ENCODE results near the gene SFXN1.

Gene SFXN1

GRCh38 chr5:175466700-175467318, 11.6 kb upstream of the SFXN1 start:
- no peak for DNase-seq

GRCh38 chr5:175467983-175468690, 10.2 kb upstream of the SFXN1 start:
- DNase-seq, result no peak

- DNase-seq, result no peak
Observed at GRCh38 chr5:175468892-175469291, 9.5 kb upstream of the SFXN1 start.

DNA sequence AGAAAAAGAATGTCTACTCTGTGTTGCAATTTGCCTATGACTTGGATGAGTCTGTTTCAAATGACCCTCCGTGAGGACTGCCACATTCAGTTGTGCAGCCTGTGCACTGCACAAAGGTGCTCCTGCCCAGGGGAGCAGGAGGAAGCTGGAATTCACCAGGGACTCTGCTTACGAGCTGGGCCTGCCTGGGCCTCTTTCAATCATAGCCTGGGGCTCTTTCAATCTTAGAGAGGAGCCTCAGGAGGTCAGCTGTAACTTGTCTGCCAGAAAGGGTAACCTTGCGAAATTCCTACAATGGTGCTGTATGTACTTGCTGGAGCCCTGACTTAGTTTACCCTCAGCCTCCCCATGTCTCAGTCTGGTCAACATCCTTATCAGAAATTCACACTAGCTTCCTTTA, 8.4 kb upstream of the SFXN1 start:
- no peak for DNase-seq

DNA sequence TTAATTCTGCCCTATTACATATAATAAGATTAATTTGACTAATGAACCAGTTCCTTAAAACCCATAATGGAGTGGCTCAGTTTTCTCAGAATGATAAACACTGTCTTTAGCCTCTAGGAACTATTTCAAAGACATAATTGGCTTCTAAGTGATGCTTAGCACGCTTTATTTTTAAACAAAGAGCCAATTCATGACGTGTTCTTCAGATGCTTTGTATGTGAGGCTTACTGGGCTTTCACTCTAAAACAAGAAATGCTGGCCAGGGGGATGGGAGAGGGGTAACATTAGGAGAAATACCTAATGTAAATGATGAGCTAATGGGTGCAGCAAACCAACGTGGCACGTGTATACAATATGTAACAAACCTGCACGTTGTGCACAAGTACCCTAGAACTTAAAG, 7.6 kb upstream of the SFXN1 start:
- no peak for DNase-seq

- DNase-seq, result no peak
Observed at GRCh38 chr5:175471196-175471595, 7.2 kb upstream of the SFXN1 start.

GRCh38 chr5:175471628-175472027, 6.7 kb upstream of the SFXN1 start:
- DNase-seq, result no peak

DNA sequence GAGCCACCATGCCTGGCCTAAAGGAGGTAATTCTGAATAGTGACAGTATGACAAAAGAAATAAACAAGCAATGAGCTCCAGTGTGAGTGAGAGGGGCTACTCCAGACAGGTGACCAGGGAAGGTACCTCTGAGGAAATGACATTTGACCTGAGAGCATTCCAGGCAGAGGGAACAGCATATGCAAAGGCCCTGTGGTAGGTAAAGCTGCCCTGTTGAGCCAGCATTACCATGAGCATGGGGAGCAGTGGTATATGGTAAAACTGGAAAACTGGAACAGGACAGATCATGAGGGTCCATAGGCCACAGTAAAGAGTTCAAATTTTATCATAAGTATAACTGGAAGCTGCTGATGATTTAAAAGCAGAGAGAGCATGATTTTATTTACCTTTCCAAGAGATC, 6.0 kb upstream of the SFXN1 start:
- DNase-seq, result no peak

- no peak for DNase-seq
Observed at GRCh38 chr5:175475248-175475647, 3.1 kb upstream of the SFXN1 start.

DNA sequence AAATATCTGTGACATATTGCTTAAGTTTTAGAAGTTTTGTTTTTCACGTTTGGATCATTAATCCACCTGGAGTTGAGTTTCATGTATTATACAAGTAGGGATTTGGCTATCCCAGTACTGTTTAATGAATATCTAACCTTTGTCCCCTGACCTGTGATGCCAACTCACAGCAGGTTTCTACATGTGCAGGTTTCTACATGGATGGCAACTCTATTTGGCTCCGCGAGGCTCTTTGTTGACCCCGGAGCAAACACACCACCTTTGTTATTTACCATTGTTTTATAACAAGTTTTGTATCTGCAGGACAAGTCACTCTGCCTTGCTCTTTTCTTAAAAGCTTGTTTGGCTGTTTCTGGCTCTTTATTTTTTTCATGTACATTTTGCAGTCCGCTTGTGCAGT, 920 bp upstream of the SFXN1 start:
- no peak for DNase-seq

- DNase-seq, result no peak
Observed at GRCh38 chr5:175478008-175478383, 364 bp upstream of the SFXN1 start.

DNA sequence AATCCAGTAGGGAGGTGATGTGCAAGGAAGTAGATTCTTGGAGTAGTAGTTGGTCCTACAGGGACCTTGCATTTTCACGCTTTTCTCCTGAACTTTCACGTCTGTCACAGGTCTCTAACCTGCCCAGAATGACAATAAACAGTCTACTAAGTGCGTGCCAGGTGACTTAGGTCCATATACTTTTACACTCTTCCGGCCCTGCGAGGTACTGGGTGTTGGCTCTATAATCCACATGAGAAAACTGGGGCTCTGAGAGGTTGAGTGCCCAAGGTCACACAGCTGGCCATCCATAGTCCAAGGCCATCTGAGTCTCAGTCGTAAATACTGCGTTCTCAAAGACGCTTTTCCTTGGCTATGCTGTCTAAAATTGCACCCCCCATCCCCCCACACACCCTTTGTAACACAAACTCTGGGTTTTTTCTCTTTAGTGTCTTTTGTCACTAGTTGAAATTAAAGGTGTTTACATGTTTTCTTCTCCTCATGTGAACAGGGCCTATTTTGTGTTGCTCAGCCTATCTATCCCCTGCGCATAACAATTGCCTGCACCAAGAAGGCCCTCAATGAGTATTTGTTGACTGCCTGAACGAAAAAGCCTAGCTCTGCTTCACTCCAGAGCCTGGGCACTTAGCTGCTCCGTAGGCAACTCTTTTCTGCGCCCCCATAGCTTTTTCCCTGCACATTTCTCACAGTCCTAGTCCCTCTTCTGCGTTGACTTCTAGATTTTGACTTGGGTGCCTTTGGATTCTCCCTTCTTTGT, 943 bp downstream of the SFXN1 start:
- DNase-seq, result no peak

GRCh38 chr5:175483337-175483736, 5.0 kb downstream of the SFXN1 start:
- no peak for DNase-seq

GRCh38 chr5:175484322-175484721, 6.0 kb downstream of the SFXN1 start:
- DNase-seq, result no peak

DNA sequence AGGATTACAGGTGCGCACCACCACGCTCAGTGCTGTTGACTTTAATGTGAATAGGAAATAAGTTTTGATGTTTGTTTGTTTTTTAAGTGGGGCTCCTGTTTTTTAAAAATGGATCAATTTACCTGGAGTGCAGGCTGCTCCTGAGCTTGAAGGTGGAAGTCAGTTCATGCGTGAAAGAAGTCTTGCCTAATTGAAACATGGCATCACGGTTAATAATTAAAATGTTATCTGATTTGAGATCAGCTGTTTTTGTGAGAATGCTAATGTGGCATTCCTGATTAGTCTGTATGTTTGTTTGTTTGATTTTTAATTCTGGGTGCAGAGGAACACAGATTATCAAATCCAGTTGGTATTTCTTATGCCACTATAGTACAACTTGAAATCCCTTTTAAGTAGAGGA, 6.5 kb downstream of the SFXN1 start:
- DNase-seq, result no peak

- no peak for DNase-seq
Observed at GRCh38 chr5:175485631-175486030, 7.3 kb downstream of the SFXN1 start.

- no peak for DNase-seq
Observed at GRCh38 chr5:175487514-175488222, 9.3 kb downstream of the SFXN1 start.

DNA sequence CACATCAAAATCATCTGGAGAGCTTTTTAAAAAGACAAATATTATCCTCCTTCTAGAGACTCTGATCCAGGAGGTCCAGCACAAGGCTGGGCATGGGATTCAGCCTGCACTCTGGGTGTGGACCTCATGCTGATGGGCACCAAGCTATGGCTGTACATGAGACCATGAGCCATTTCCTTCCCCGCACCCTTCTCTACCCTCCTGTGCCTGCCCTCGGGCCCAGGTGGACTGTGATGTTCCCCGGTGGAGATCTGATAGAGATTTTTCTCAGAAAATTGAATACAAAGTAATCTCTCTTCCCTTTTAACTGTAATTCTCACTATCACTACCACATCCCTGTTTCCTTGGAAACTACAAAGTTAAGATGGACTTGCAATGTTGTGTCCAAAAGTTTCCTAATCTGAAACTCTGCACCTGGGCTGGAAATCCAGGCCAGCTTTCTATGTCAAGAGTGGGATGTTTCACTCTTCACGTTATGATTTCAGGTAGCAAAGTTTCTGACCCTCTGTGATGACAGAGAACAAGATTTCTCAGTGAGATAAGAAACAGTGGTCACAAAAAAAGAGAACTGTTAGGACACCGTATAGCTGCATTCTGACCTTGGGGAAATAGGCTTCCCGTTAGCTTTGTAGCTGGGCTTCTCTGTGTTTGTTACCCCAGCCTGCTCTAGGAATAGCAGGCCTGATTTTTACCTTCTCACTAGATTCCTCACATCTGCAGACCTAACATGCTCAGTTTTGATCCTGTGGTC, 11.5 kb downstream of the SFXN1 start:
- DNase-seq, result no peak

- DNase-seq, result no peak
Observed at GRCh38 chr5:175491223-175491622, 12.9 kb downstream of the SFXN1 start.

- no peak for DNase-seq
Observed at GRCh38 chr5:175493260-175493659, 14.9 kb downstream of the SFXN1 start.

DNA sequence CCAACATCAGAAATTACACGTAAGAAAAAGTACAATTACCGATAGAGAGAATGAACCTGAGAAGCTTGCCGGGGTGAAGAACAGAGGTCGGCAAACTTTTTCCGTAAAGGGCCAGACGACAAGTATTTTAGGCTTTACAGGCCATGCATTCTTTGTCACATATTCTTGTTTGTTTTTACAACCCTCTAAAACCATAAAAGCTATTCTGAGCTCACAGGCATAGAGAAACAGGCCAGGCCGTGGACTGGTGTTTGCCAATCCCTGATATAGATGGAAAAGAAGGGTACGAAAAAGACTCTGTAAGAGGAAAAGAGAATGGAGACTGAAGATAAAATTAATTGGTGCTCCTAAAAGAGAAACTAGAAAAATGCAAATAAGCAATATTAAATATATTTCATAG, 15.4 kb downstream of the SFXN1 start:
- DNase-seq, result no peak

- DNase-seq, result no peak
Observed at GRCh38 chr5:175494264-175495183, 16.2 kb downstream of the SFXN1 start.
